ENCODE data around the gene SCAF11. TPM values are rescaled to one million over a fixed set of nuclear protein-coding genes. Genes with fewer than 3 reads are reported as not detected.
"Not testable (repeated sequence)": the region's sequence is repeated elsewhere in the genome, so short reads cannot be mapped to it uniquely, and the experiment has no call there.

The SCAF11 gene
- total and polyA plus RNA-seq, 5 donors from 2014 or later: 81.5 to 171 (median 83.9) TPM

DNA sequence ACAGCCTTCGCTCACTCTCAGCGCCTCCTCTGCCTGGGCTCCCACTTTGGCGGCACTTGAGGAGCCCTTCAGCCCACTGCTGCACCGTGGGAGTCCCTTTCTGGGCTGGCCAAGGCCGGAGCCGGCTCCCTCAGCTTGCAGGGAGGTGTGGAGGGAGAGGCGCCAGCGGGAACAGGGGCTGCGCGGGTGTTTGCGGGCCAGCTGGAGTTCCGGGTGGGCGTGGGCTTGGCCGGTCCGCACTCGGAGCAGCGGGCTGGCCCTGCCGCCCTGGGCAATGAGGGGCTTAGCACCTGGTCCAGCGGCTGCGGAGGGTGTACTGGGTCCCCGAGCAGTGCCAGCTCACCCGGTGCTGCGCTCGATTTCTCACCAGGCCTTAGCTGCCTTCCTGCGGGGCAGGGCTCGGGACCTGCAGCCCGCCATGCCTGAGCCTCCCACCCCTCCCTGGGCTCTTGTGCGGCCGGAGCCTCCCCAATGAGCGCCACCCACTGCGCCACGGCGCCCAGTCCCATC, 27.5 kb upstream of the SCAF11 start:
- H3K4me1 Mint-ChIP-seq; H3K27ac Mint-ChIP-seq; H3K4me3 Mint-ChIP-seq; H3K4me1 ChIP-seq (ENCODE audit: control insufficient read depth, insufficient read depth, low read length, poor library complexity, severe bottlenecking); H3K36me3 ChIP-seq (ENCODE audit: control insufficient read depth, insufficient read depth, low read length); DNase-seq; ATAC-seq (ENCODE audit: low read depth in 2 of 2); H3K27me3 ChIP-seq (ENCODE audit: control insufficient read depth, insufficient read depth, low read length); H3K4me3 ChIP-seq (ENCODE audit: low read depth, low read length); H3K27ac ChIP-seq (ENCODE audit: insufficient read depth, low read length, poor library complexity, severe bottlenecking); H3K36me3 Mint-ChIP-seq: not testable (repeated sequence)
- H3K27me3 Mint-ChIP-seq: peaks cover 33% of the 10 kb centered on the region
- H3K9me3 ChIP-seq (ENCODE audit: control insufficient read depth in 2 of 2, low read length in 2 of 2): peaks cover 9 to 12% of the 10 kb centered on the region in 2 experiments
- peaks cover 0 to 20% (median 6%) of the 10 kb centered on the region in 7 donors for H3K9me3 Mint-ChIP-seq

DNA sequence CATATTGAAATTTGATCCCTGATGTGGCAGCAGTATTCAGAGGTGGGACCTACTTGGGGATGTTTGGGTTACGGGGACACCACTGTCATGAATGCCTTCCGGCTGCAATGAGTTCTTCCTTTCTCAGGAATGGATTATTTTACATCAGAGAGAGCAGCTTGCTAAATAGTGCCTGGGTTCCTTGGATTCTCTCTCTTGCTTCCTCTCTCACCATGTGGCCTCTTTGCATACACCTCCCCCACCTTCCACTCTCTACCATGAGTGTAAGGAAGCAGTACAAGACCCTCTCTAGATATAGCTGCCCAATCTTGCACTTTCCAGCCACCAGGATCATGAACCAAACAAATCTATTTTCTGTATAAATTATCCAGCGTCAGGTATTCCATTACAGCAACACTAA, 15.4 kb upstream of the SCAF11 start:
- Mint-ChIP-seq H3K4me1 (no peaks in the 10 kb centered on the region), H3K4me3 (no peak overlapping the region), H3K27me3 (peaks cover 17% of the 10 kb centered on the region), H3K36me3 (no peaks in the 10 kb centered on the region), H3K9me3 (no peaks in the 10 kb centered on the region), H3K27ac (no peak overlapping the region)
- H3K27ac ChIP-seq (ENCODE audit: insufficient read depth, low read length, poor library complexity, severe bottlenecking): no peak overlapping the region
- H3K4me1 ChIP-seq (ENCODE audit: control insufficient read depth, insufficient read depth, low read length, poor library complexity, severe bottlenecking): no peaks in the 10 kb centered on the region
- DNase-seq (no peak), ATAC-seq (ENCODE audit: low read depth in 2 of 2) (no peak)
- H3K27me3 ChIP-seq (ENCODE audit: control insufficient read depth, insufficient read depth, low read length): no peaks in the 10 kb centered on the region
- no peaks in the 10 kb centered on the region for H3K9me3 ChIP-seq (ENCODE audit: control insufficient read depth in 2 of 2, low read length in 2 of 2)
- H3K4me3 ChIP-seq (ENCODE audit: low read depth, low read length): no peak overlapping the region
- no peaks in the 10 kb centered on the region for H3K36me3 ChIP-seq (ENCODE audit: control insufficient read depth, insufficient read depth, low read length)

DNA sequence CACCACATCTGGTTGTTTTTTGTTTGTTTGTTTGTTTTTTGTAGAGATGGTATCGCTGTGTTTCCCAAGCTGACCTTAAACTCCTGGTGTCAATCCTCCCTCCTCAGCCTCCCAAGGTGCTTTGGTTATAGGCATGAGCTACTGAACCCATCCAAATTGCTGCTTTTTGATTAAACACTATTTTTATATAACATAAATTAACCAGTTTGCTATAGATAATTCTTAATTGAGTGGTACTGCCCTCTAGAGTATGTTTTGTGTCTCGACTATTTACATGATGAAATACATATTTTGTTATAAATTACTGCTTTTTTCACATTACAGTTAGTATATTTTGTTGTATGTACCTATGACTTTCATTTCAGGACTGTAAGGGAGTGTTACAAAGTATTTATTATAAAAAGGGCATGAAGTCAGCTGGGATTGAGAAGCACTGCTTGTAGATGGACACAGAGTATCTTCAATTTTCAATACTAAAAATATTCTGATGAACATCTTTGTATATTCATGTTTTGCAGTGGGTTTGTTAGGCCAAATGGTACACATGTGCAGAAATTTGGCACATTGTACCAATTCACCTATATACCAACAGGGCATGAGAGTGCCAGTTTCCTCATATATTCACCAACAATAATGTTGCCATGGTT, 14.9 kb upstream of the SCAF11 start:
- no peaks in the 10 kb centered on the region for H3K36me3 ChIP-seq (ENCODE audit: control insufficient read depth, insufficient read depth, low read length)
- DNase-seq: peak in 2 of 3 donors; percentile 31 to 32
- H3K4me3 ChIP-seq (ENCODE audit: low read depth, low read length): no peak overlapping the region
- Mint-ChIP-seq H3K4me3 (no peak overlapping the region), H3K36me3 (no peaks in the 10 kb centered on the region), H3K4me1 (no peaks in the 10 kb centered on the region), H3K27me3 (peaks cover 12% of the 10 kb centered on the region), H3K27ac (peak overlapping the region in 2 of 3 donors; percentile 12 to 27), H3K9me3 (no peaks in the 10 kb centered on the region)
- H3K27ac ChIP-seq (ENCODE audit: insufficient read depth, low read length, poor library complexity, severe bottlenecking): no peak overlapping the region
- no peaks in the 10 kb centered on the region for H3K9me3 ChIP-seq (ENCODE audit: control insufficient read depth in 2 of 2, low read length in 2 of 2)
- no peaks in the 10 kb centered on the region for H3K4me1 ChIP-seq (ENCODE audit: control insufficient read depth, insufficient read depth, low read length, poor library complexity, severe bottlenecking)
- no peaks in the 10 kb centered on the region for H3K27me3 ChIP-seq (ENCODE audit: control insufficient read depth, insufficient read depth, low read length)
- no peak for ATAC-seq (ENCODE audit: low read depth in 2 of 2)

DNA sequence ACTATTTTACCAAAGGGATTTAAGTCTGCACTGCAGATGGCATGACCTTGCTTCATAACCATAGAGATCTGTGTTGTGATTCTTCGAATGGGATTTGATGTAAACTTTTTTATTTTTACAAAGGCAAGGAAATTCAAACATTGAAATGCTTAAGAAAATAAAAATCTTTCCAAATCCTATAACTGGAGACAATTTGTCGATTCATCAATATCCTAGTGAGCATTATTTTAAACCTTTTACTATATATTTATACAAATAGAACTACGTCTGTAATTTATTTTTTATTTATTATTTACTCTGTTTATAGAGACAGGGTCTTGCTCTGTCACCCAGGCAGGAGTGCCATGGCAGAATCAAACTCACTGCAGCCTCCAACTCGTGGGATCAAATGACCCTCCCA, 14.3 kb upstream of the SCAF11 start:
- Mint-ChIP-seq H3K27ac (no peak overlapping the region), H3K9me3 (no peaks in the 10 kb centered on the region), H3K27me3 (peaks cover 11% of the 10 kb centered on the region), H3K4me1 (no peaks in the 10 kb centered on the region), H3K4me3 (no peak overlapping the region), H3K36me3 (no peaks in the 10 kb centered on the region)
- Histone ChIP-seq H3K9me3 (ENCODE audit: control insufficient read depth in 2 of 2, low read length in 2 of 2) (no peaks in the 10 kb centered on the region), H3K27ac (ENCODE audit: insufficient read depth, low read length, poor library complexity, severe bottlenecking) (no peak overlapping the region), H3K4me1 (ENCODE audit: control insufficient read depth, insufficient read depth, low read length, poor library complexity, severe bottlenecking) (no peaks in the 10 kb centered on the region), H3K36me3 (ENCODE audit: control insufficient read depth, insufficient read depth, low read length) (no peaks in the 10 kb centered on the region), H3K27me3 (ENCODE audit: control insufficient read depth, insufficient read depth, low read length) (no peaks in the 10 kb centered on the region), H3K4me3 (ENCODE audit: low read depth, low read length) (no peak overlapping the region)
- ATAC-seq (ENCODE audit: low read depth in 2 of 2): no peak
- no peak for DNase-seq

DNA sequence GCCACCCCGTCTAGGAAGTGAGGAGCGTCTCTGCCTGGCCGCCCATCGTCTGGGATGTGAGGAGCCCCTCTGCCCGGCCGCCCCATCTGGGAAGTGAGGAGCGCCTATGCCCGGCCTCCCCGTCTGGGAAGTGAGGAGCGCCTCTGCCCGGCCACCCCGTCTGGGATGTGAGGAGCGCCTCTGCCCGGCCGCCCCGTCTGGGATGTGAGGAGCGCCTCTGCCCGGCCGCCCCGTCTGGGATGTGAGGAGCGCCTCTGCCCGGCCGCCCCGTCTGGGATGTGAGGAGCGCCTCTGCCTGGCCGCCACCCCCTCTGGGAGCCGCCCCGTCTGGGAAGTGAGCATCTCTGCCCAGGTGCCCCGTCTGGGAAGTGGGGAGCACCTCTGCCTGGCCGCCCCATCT, 9.7 kb upstream of the SCAF11 start:
- not testable (repeated sequence) for H3K4me1 ChIP-seq (ENCODE audit: control insufficient read depth, insufficient read depth, low read length, poor library complexity, severe bottlenecking); H3K4me1 Mint-ChIP-seq; DNase-seq; H3K36me3 Mint-ChIP-seq; H3K36me3 ChIP-seq (ENCODE audit: control insufficient read depth, insufficient read depth, low read length); H3K27ac Mint-ChIP-seq; H3K4me3 ChIP-seq (ENCODE audit: low read depth, low read length); H3K27ac ChIP-seq (ENCODE audit: insufficient read depth, low read length, poor library complexity, severe bottlenecking); ATAC-seq (ENCODE audit: low read depth in 2 of 2); H3K27me3 Mint-ChIP-seq; H3K4me3 Mint-ChIP-seq; H3K27me3 ChIP-seq (ENCODE audit: control insufficient read depth, insufficient read depth, low read length); H3K9me3 ChIP-seq (ENCODE audit: control insufficient read depth in 2 of 2, low read length in 2 of 2); H3K9me3 Mint-ChIP-seq

DNA sequence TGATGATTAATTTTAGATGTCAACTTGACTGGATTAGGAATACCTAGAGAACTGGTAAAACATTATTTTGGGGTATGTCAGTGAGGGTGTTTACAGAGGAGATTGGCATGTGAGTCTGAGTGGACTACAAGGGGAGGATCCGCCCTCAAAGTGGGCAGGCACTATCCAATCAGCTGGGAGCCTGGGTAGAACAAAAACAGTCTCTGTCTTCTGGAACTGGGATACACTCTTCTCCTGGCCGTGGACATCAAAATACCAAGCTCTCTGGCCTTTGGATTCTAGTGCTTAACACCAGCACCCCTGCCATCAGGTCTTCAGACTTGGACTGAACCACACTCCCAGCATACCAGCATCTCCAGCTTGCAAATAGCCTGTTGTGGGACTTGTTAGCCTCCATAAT, 4.4 kb upstream of the SCAF11 start:
- peaks cover 4 to 11% (median 8%) of the 10 kb centered on the region in 4 donors for H3K4me1 Mint-ChIP-seq
- H3K27ac ChIP-seq (ENCODE audit: insufficient read depth, low read length, poor library complexity, severe bottlenecking): no peak overlapping the region
- peak overlapping the region in 1 of 3 donors; percentile 66 for H3K27ac Mint-ChIP-seq
- H3K36me3 Mint-ChIP-seq: no peaks in the 10 kb centered on the region
- no peaks in the 10 kb centered on the region for H3K9me3 ChIP-seq (ENCODE audit: control insufficient read depth in 2 of 2, low read length in 2 of 2)
- DNase-seq: no peak
- peaks cover 0 to 3% (median 0%) of the 10 kb centered on the region in 7 donors for H3K9me3 Mint-ChIP-seq
- H3K4me1 ChIP-seq (ENCODE audit: control insufficient read depth, insufficient read depth, low read length, poor library complexity, severe bottlenecking): peaks cover 8% of the 10 kb centered on the region
- no peaks in the 10 kb centered on the region for H3K36me3 ChIP-seq (ENCODE audit: control insufficient read depth, insufficient read depth, low read length)
- H3K4me3 Mint-ChIP-seq: peak overlapping the region in 2 of 4 donors; percentile 1 to 19
- no peak overlapping the region for H3K4me3 ChIP-seq (ENCODE audit: low read depth, low read length)
- no peak for ATAC-seq (ENCODE audit: low read depth in 2 of 2)
- H3K27me3 ChIP-seq (ENCODE audit: control insufficient read depth, insufficient read depth, low read length): no peaks in the 10 kb centered on the region
- peaks cover 22% of the 10 kb centered on the region for H3K27me3 Mint-ChIP-seq

DNA sequence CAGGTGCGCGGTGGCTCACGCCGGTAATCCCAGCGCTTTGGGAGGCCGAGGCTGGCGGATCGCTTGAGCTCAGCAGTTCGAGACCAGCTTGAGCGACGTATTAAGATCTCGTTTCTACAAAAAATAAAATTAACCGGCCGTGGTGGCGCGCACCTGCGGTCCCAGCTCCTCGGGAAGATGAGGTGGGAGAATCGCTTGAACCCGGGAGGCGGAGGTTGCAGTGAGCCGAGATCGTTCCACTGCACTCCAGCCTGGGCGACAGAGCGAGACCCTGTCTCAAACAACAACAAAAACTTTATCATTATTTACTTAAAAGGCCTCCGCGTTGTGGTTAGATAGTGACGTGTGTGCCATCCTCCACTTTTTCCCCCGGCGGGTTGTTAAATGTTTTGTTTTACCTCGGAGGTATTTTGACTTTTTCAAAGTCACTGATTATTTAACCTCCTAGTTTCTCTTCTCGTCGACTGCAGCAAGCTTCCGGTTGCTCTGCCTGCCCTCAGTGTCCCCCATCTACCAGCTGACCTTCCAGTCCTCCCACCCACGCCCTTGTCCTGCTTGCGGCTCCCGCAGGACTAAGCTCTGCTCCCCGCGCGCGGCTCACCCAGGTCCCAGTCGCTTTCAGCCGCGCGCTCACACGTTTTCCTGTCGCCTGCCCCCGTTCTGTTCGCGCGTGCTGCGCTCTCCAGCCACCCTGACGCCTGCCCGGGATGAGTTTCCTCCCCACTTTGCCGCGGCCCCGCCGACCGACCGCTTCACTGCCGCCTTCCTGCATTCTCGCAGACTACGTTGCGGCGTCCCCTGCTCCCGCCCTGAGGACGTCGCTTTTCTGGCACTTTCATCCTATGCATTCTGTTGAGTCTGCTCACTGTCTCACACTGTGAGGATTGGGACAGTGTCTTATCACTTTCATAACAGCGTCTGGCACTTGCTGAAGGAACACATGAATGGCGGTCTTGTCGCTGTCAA, 1.2 kb upstream of the SCAF11 start:
- Histone ChIP-seq H3K4me1 (ENCODE audit: control insufficient read depth, insufficient read depth, low read length, poor library complexity, severe bottlenecking) (peaks cover 39% of the 10 kb centered on the region), H3K4me3 (ENCODE audit: low read depth, low read length) (peak overlapping the region; percentile 75), H3K27me3 (ENCODE audit: control insufficient read depth, insufficient read depth, low read length) (no peaks in the 10 kb centered on the region), H3K36me3 (ENCODE audit: control insufficient read depth, insufficient read depth, low read length) (peaks cover 4% of the 10 kb centered on the region), H3K9me3 (ENCODE audit: control insufficient read depth in 2 of 2, low read length in 2 of 2) (no peaks in the 10 kb centered on the region), H3K27ac (ENCODE audit: insufficient read depth, low read length, poor library complexity, severe bottlenecking) (peak overlapping the region; percentile 96)
- Mint-ChIP-seq H3K4me3 (peak overlapping the region; percentile 97 to 99 (median 98)), H3K4me1 (peaks cover 19 to 42% (median 34%) of the 10 kb centered on the region in 4 donors), H3K9me3 (peaks cover 0 to 3% (median 0%) of the 10 kb centered on the region in 7 donors), H3K27ac (peak overlapping the region; percentile 99 to 100 (median 99)), H3K27me3 (peaks cover 15% of the 10 kb centered on the region), H3K36me3 (no peaks in the 10 kb centered on the region)
- DNase-seq (peak; percentile 60 to 82 (median 78)), ATAC-seq (ENCODE audit: low read depth in 2 of 2) (peak in 1 of 2 donors; percentile 0)

Measured in CD4-positive, CD25-positive, alpha-beta regulatory T cell (primary cell).